ENCODE measurements around the gene NUCB1.
"Not testable (repeated sequence)": the region's sequence is repeated elsewhere in the genome, so short reads cannot be mapped to it uniquely, and the experiment has no call there.

Gene NUCB1

GRCh38 chr19:48910803-48911202, 10.7 kb downstream of the NUCB1 start:
- no peaks in the 10 kb centered on the region for H3K9me3 ChIP-seq (ENCODE audit: control insufficient read depth in 1 of 2, low read length in 2 of 2)
- no peak overlapping the region for H3K27ac ChIP-seq (ENCODE audit: low read length)
- peaks cover 33 to 81% of the 10 kb centered on the region in 2 donors for H3K36me3 ChIP-seq (ENCODE audit: control insufficient read depth in 1 of 2, insufficient read depth in 2 of 2, low read length in 2 of 2)
- H3K4me1 ChIP-seq (ENCODE audit: control insufficient read depth in 1 of 2, insufficient read depth in 2 of 2, low read length in 2 of 2), result no peaks in the 10 kb centered on the region
- no peak overlapping the region for H3K4me3 ChIP-seq (ENCODE audit: low read depth in 1 of 2, low read length in 2 of 2)
- H3K27me3 ChIP-seq (ENCODE audit: low read depth, low read length), result no peaks in the 10 kb centered on the region

GRCh38 chr19:48913114-48913889, 13.2 kb downstream of the NUCB1 start:
- no peaks in the 10 kb centered on the region for H3K9me3 ChIP-seq (ENCODE audit: control insufficient read depth in 1 of 2, low read length in 2 of 2)
- H3K27me3 ChIP-seq (ENCODE audit: low read depth, low read length), result no peaks in the 10 kb centered on the region
- H3K36me3 ChIP-seq (ENCODE audit: control insufficient read depth in 1 of 2, insufficient read depth in 2 of 2, low read length in 2 of 2), result peaks cover 42 to 68% of the 10 kb centered on the region in 2 donors
- no peaks in the 10 kb centered on the region for H3K4me1 ChIP-seq (ENCODE audit: control insufficient read depth in 1 of 2, insufficient read depth in 2 of 2, low read length in 2 of 2)
- H3K4me3 ChIP-seq (ENCODE audit: low read depth in 1 of 2, low read length in 2 of 2), result no peak overlapping the region
- no peak overlapping the region for H3K27ac ChIP-seq (ENCODE audit: low read length)

GRCh38 chr19:48914181-48914580, 14.1 kb downstream of the NUCB1 start:
- H3K4me1 ChIP-seq (ENCODE audit: control insufficient read depth in 1 of 2, insufficient read depth in 2 of 2, low read length in 2 of 2), result no peaks in the 10 kb centered on the region
- no peak overlapping the region for H3K4me3 ChIP-seq (ENCODE audit: low read depth in 1 of 2, low read length in 2 of 2)

GRCh38 chr19:48915757-48916156, 15.6 kb downstream of the NUCB1 start:
- H3K36me3 ChIP-seq (ENCODE audit: control insufficient read depth in 1 of 2, insufficient read depth in 2 of 2, low read length in 2 of 2), result peaks cover 37 to 64% of the 10 kb centered on the region in 2 donors
- no peaks in the 10 kb centered on the region for H3K27me3 ChIP-seq (ENCODE audit: low read depth, low read length)
- H3K27ac ChIP-seq (ENCODE audit: low read length), result no peak overlapping the region
- no peaks in the 10 kb centered on the region for H3K9me3 ChIP-seq (ENCODE audit: control insufficient read depth in 1 of 2, low read length in 2 of 2)
- no peaks in the 10 kb centered on the region for H3K4me1 ChIP-seq (ENCODE audit: control insufficient read depth in 1 of 2, insufficient read depth in 2 of 2, low read length in 2 of 2)
- H3K4me3 ChIP-seq (ENCODE audit: low read depth in 1 of 2, low read length in 2 of 2), result no peak overlapping the region

More at GRCh38 chr19:48914181-48914580, 14.1 kb downstream of the NUCB1 start:
- H3K9me3 ChIP-seq (ENCODE audit: control insufficient read depth in 1 of 2, low read length in 2 of 2), result no peaks in the 10 kb centered on the region
- H3K27ac ChIP-seq (ENCODE audit: low read length), result no peak overlapping the region
- H3K27me3 ChIP-seq (ENCODE audit: low read depth, low read length), result no peaks in the 10 kb centered on the region
- H3K36me3 ChIP-seq (ENCODE audit: control insufficient read depth in 1 of 2, insufficient read depth in 2 of 2, low read length in 2 of 2), result peaks cover 43 to 70% of the 10 kb centered on the region in 2 donors

- Histone ChIP-seq H3K36me3 (ENCODE audit: control insufficient read depth in 1 of 2, insufficient read depth in 2 of 2, low read length in 2 of 2) (peaks cover 25 to 70% of the 10 kb centered on the region in 2 donors), H3K4me3 (ENCODE audit: low read depth in 1 of 2, low read length in 2 of 2) (no peak overlapping the region), H3K4me1 (ENCODE audit: control insufficient read depth in 1 of 2, insufficient read depth in 2 of 2, low read length in 2 of 2) (no peaks in the 10 kb centered on the region), H3K27ac (ENCODE audit: low read length) (no peak overlapping the region), H3K27me3 (ENCODE audit: low read depth, low read length) (no peaks in the 10 kb centered on the region), H3K9me3 (ENCODE audit: control insufficient read depth in 1 of 2, low read length in 2 of 2) (no peaks in the 10 kb centered on the region)
Observed at GRCh38 chr19:48918071-48918470, 18.0 kb downstream of the NUCB1 start.

- Histone ChIP-seq H3K36me3 (ENCODE audit: control insufficient read depth in 1 of 2, insufficient read depth in 2 of 2, low read length in 2 of 2) (peaks cover 18 to 65% of the 10 kb centered on the region in 2 donors), H3K4me1 (ENCODE audit: control insufficient read depth in 1 of 2, insufficient read depth in 2 of 2, low read length in 2 of 2) (no peaks in the 10 kb centered on the region), H3K27ac (ENCODE audit: low read length) (no peak overlapping the region), H3K27me3 (ENCODE audit: low read depth, low read length) (no peaks in the 10 kb centered on the region), H3K9me3 (ENCODE audit: control insufficient read depth in 1 of 2, low read length in 2 of 2) (no peaks in the 10 kb centered on the region), H3K4me3 (ENCODE audit: low read depth in 1 of 2, low read length in 2 of 2) (no peak overlapping the region)
Observed at GRCh38 chr19:48918801-48919247, 18.7 kb downstream of the NUCB1 start.

GRCh38 chr19:48919271-48919670, 19.2 kb downstream of the NUCB1 start:
- not testable (repeated sequence) for H3K27me3 ChIP-seq (ENCODE audit: low read depth, low read length); H3K9me3 ChIP-seq (ENCODE audit: control insufficient read depth in 1 of 2, low read length in 2 of 2); H3K4me1 ChIP-seq (ENCODE audit: control insufficient read depth in 1 of 2, insufficient read depth in 2 of 2, low read length in 2 of 2); H3K4me3 ChIP-seq (ENCODE audit: low read depth in 1 of 2, low read length in 2 of 2); H3K27ac ChIP-seq (ENCODE audit: low read length)
- H3K36me3 ChIP-seq (ENCODE audit: control insufficient read depth in 1 of 2, insufficient read depth in 2 of 2, low read length in 2 of 2), result peaks cover 16 to 62% of the 10 kb centered on the region in 2 donors

GRCh38 chr19:48920949-48921348, 20.8 kb downstream of the NUCB1 start:
- no peaks in the 10 kb centered on the region for H3K4me1 ChIP-seq (ENCODE audit: control insufficient read depth in 1 of 2, insufficient read depth in 2 of 2, low read length in 2 of 2)

GRCh38 chr19:48921721-48922500, 21.8 kb downstream of the NUCB1 start:
- H3K4me3 ChIP-seq (ENCODE audit: low read depth in 1 of 2, low read length in 2 of 2), result no peak overlapping the region
- peaks cover 7 to 46% of the 10 kb centered on the region in 2 donors for H3K36me3 ChIP-seq (ENCODE audit: control insufficient read depth in 1 of 2, insufficient read depth in 2 of 2, low read length in 2 of 2)
- no peaks in the 10 kb centered on the region for H3K27me3 ChIP-seq (ENCODE audit: low read depth, low read length)
- H3K4me1 ChIP-seq (ENCODE audit: control insufficient read depth in 1 of 2, insufficient read depth in 2 of 2, low read length in 2 of 2), result no peaks in the 10 kb centered on the region
- no peak overlapping the region for H3K27ac ChIP-seq (ENCODE audit: low read length)
- no peaks in the 10 kb centered on the region for H3K9me3 ChIP-seq (ENCODE audit: control insufficient read depth in 1 of 2, low read length in 2 of 2)

More at GRCh38 chr19:48920949-48921348, 20.8 kb downstream of the NUCB1 start:
- no peak overlapping the region for H3K27ac ChIP-seq (ENCODE audit: low read length)
- H3K36me3 ChIP-seq (ENCODE audit: control insufficient read depth in 1 of 2, insufficient read depth in 2 of 2, low read length in 2 of 2), result peaks cover 9 to 50% of the 10 kb centered on the region in 2 donors
- no peaks in the 10 kb centered on the region for H3K27me3 ChIP-seq (ENCODE audit: low read depth, low read length)
- no peak overlapping the region for H3K4me3 ChIP-seq (ENCODE audit: low read depth in 1 of 2, low read length in 2 of 2)
- no peaks in the 10 kb centered on the region for H3K9me3 ChIP-seq (ENCODE audit: control insufficient read depth in 1 of 2, low read length in 2 of 2)

- Histone ChIP-seq H3K4me1 (ENCODE audit: control insufficient read depth in 1 of 2, insufficient read depth in 2 of 2, low read length in 2 of 2) (no peaks in the 10 kb centered on the region), H3K9me3 (ENCODE audit: control insufficient read depth in 1 of 2, low read length in 2 of 2) (no peaks in the 10 kb centered on the region), H3K27me3 (ENCODE audit: low read depth, low read length) (no peaks in the 10 kb centered on the region), H3K27ac (ENCODE audit: low read length) (no peak overlapping the region), H3K36me3 (ENCODE audit: control insufficient read depth in 1 of 2, insufficient read depth in 2 of 2, low read length in 2 of 2) (peaks cover 6 to 45% of the 10 kb centered on the region in 2 donors), H3K4me3 (ENCODE audit: low read depth in 1 of 2, low read length in 2 of 2) (no peak overlapping the region)
Observed at GRCh38 chr19:48922548-48923490, 22.7 kb downstream of the NUCB1 start.
